PC-9 (cell line): Measurements from ENCODE around the gene SH3BP4. TPM values are rescaled to one million over a fixed set of nuclear protein-coding genes. Genes with fewer than 3 reads are reported as not detected.

Experiments used
- BruUV-seq: library from RNA; stranded (reverse); fragments of 400-500 nt; replicated peaks from 2 replicates; lab custom pipeline; 2021; lab: Mats Ljungman, UMichigan
- CTCF ChIA-PET: fragments of 300-600 bp; sonication (Branson Sonifier 250); formaldehyde crosslinking; loops from one replicate; lab custom pipeline; 2022; ENCODE audit warnings: antibody characterized with exemption; lab: Charles Lee
- POLR2A ChIA-PET: fragments of 300-600 bp; sonication (Branson Sonifier 250); formaldehyde crosslinking; loops from one replicate; lab custom pipeline; 2022; ENCODE audit warnings: antibody characterized with exemption; ENCODE audit not compliant: unreplicated experiment; lab: Charles Lee
- DNase-seq, 2 experiments: peaks; one replicate each; pipeline versions ENCODE4 v3.0.0 to v3.0.0-alpha.2; 2015 to 2022; ENCODE audit warnings: mixed read lengths in 1 of 2
- H2AFZ ChIP-seq: fragments of 200-600 bp; sonication (generic); 2 replicates; pipeline ENCODE4 v1.8.1; 2017; ENCODE audit warnings: antibody characterized with exemption
- H3F3A ChIP-seq: fragments of 200-600 bp; sonication (generic); 2 replicates; pipeline ENCODE4 v1.8.1; 2017; ENCODE audit warnings: antibody characterized with exemption, mild to moderate bottlenecking, low read depth; ENCODE audit not compliant: insufficient read depth
- H3K27ac ChIP-seq: fragments of 200-600 bp; sonication (generic); 2 replicates; pipeline ENCODE4 v1.6.1; 2016; ENCODE audit warnings: mixed run types
- H3K27me3 ChIP-seq: fragments of 200-600 bp; sonication (generic); 2 replicates; pipeline ENCODE4 v1.6.1; 2016; ENCODE audit warnings: low read depth, mixed run types; ENCODE audit not compliant: insufficient read depth
- H3K36me3 ChIP-seq: fragments of 200-600 bp; sonication (generic); 2 replicates; pipeline ENCODE4 v1.6.1; 2016; ENCODE audit warnings: low read depth, mixed run types
- H3K4me1 ChIP-seq: fragments of 200-600 bp; sonication (generic); replicated peaks from 2 replicates; pipeline ENCODE4 v1.6.1; 2016; ENCODE audit warnings: mixed run types; ENCODE audit not compliant: insufficient read depth
- H3K4me2 ChIP-seq: fragments of 200-600 bp; sonication (generic); 2 replicates; pipeline ENCODE4 v1.6.1; 2017; ENCODE audit warnings: mixed run types
- H3K4me3 ChIP-seq: fragments of 200-600 bp; sonication (generic); 2 replicates; pipeline ENCODE4 v1.6.1; 2016; ENCODE audit warnings: mixed run types
- H3K79me2 ChIP-seq: fragments of 200-600 bp; sonication (generic); 2 replicates; pipeline ENCODE4 v1.6.1; 2017; ENCODE audit warnings: low read depth, mixed run types
- H3K9me2 ChIP-seq: fragments of 200-600 bp; sonication (generic); 2 replicates; pipeline ENCODE4 v1.8.1; 2017; ENCODE audit warnings: mild to moderate bottlenecking; ENCODE audit not compliant: insufficient read depth
- H3K9me3 ChIP-seq: fragments of 200-600 bp; sonication (generic); 2 replicates; pipeline ENCODE4 v1.8.1; 2016; ENCODE audit warnings: low read depth; ENCODE audit not compliant: insufficient read depth
- H4K20me1 ChIP-seq: fragments of 200-600 bp; sonication (generic); 2 replicates; pipeline ENCODE4 v1.8.1; 2017; ENCODE audit not compliant: insufficient read depth
- CTCF ChIP-seq: fragments of 200-600 bp; sonication (generic); conservative IDR thresholded peaks from 2 replicates; pipeline ENCODE4 v1.6.1; 2017; ENCODE audit warnings: mixed run types, antibody characterized with exemption, mild to moderate bottlenecking, moderate library complexity
- EZH2 ChIP-seq: fragments of 200-600 bp; sonication (generic); IDR thresholded peaks from 2 replicates; pipeline ENCODE4 v1.8.0; 2017; ENCODE audit warnings: antibody characterized with exemption, low read depth
- intact Hi-C: fragments of 100-400 bp; cut with micrococcal nuclease; formaldehyde crosslinking; loops from one replicate; pipeline ENCODE4 v1.10.0; 2022; ENCODE audit not compliant: unreplicated experiment
- total RNA-seq: library from RNA; stranded (reverse); gene quantifications from 2 replicates; pipeline ENCODE4 v1.2.3, GENCODE V29; 2021

The SH3BP4 gene
- total RNA-seq, 1 experiment from 2014 or later, result 131 TPM

GRCh38 chr2:234986876-234987720 lies 35.3 kb downstream of the SH3BP4 start:
- no peak overlapping the region for H2AFZ ChIP-seq
- TF ChIP-seq CTCF, result no peak
- TF ChIP-seq EZH2, result no peak
- no peaks in the 10 kb centered on the region for H3K9me3 ChIP-seq
- peaks cover 50% of the 10 kb centered on the region for H3K4me1 ChIP-seq
- no peaks in the 10 kb centered on the region for H3K27me3 ChIP-seq
- H3F3A ChIP-seq, result peaks cover 34% of the 10 kb centered on the region
- no peak overlapping the region for H3K4me3 ChIP-seq
- peaks cover 41% of the 10 kb centered on the region for H3K36me3 ChIP-seq
- POLR2A ChIA-PET, result no interaction called here
- H3K27ac ChIP-seq, result no peak overlapping the region
- peaks cover 100% of the 10 kb centered on the region for H3K79me2 ChIP-seq
- DNase-seq, result no peak
- H4K20me1 ChIP-seq, result peaks cover 9% of the 10 kb centered on the region; the same call in 1 of the 2 replicates
- no peak overlapping the region for H3K4me2 ChIP-seq
- CTCF ChIA-PET, result interaction anchor here (0.6 kb wide), 1 partner anchor 1284 kb away, joined by 4 read pairs; no protein-coding TSS in a partner anchor
- no peaks in the 10 kb centered on the region for H3K9me2 ChIP-seq
- intact Hi-C loops, result loop anchor here (10.0 kb wide), 2 partner anchors 1012 to 1282 kb away; no protein-coding TSS in a partner anchor
- BruUV-seq, result no TSS peak

GRCh38 chr2:234987754-234988153 lies 35.9 kb downstream of the SH3BP4 start:
- H2AFZ ChIP-seq, result no peak overlapping the region
- CTCF ChIA-PET, result interaction anchor here (0.6 kb wide), 1 partner anchor 1285 kb away, joined by 4 read pairs; no protein-coding TSS in a partner anchor
- no TSS peak for BruUV-seq
- H3K4me3 ChIP-seq, result no peak overlapping the region
- intact Hi-C loops, result loop anchor here (10.0 kb wide), 2 partner anchors 1013 to 1283 kb away; no protein-coding TSS in a partner anchor
- H4K20me1 ChIP-seq, result peaks cover 9% of the 10 kb centered on the region; the same call in 1 of the 2 replicates
- no peak overlapping the region for H3K27ac ChIP-seq
- H3K79me2 ChIP-seq, result peaks cover 100% of the 10 kb centered on the region
- no peak overlapping the region for H3K4me2 ChIP-seq
- peaks cover 43% of the 10 kb centered on the region for H3K4me1 ChIP-seq
- no peak for DNase-seq
- H3K27me3 ChIP-seq, result no peaks in the 10 kb centered on the region
- no peaks in the 10 kb centered on the region for H3K9me3 ChIP-seq
- H3K9me2 ChIP-seq, result no peaks in the 10 kb centered on the region
- no peak for TF ChIP-seq EZH2
- no peak for TF ChIP-seq CTCF
- POLR2A ChIA-PET, result no interaction called here
- H3K36me3 ChIP-seq, result peaks cover 41% of the 10 kb centered on the region
- H3F3A ChIP-seq, result peaks cover 27% of the 10 kb centered on the region

- no peak overlapping the region for H2AFZ ChIP-seq
- DNase-seq, result no peak
- CTCF ChIA-PET, result no interaction called here
- H3K4me1 ChIP-seq, result peaks cover 36% of the 10 kb centered on the region
- H3K9me2 ChIP-seq, result no peaks in the 10 kb centered on the region
- BruUV-seq, result no TSS peak
- no peak overlapping the region for H3K4me3 ChIP-seq
- POLR2A ChIA-PET, result no interaction called here
- H3K79me2 ChIP-seq, result peaks cover 100% of the 10 kb centered on the region
- intact Hi-C loops, result loop anchor here (10.0 kb wide), 2 partner anchors 1014 to 1284 kb away; no protein-coding TSS in a partner anchor
- no peak overlapping the region for H3K4me2 ChIP-seq
- H3K27me3 ChIP-seq, result no peaks in the 10 kb centered on the region
- H3F3A ChIP-seq, result peaks cover 20% of the 10 kb centered on the region
- H4K20me1 ChIP-seq, result peaks cover 9% of the 10 kb centered on the region
- TF ChIP-seq CTCF (no peak), EZH2 (no peak)
- no peaks in the 10 kb centered on the region for H3K9me3 ChIP-seq
- 0 out of 2 replicates have a peak overlapping the region, but pooled peaks have one; percentile 14 for H3K27ac ChIP-seq
- peaks cover 38% of the 10 kb centered on the region for H3K36me3 ChIP-seq
These were observed 36.7 kb downstream of the SH3BP4 start for GRCh38 chr2:234988491-234988890.
